DMS114 treated with DMSO at 0.1 percent for 48 hours (cell line): ENCODE results near the gene RAD1.

Source experiments
- DNase-seq: peaks from one replicate; lab custom pipeline; 2025; ENCODE audit not compliant: unreplicated experiment; lab: John Stamatoyannopoulos, UW

RAD1 gene

DNA sequence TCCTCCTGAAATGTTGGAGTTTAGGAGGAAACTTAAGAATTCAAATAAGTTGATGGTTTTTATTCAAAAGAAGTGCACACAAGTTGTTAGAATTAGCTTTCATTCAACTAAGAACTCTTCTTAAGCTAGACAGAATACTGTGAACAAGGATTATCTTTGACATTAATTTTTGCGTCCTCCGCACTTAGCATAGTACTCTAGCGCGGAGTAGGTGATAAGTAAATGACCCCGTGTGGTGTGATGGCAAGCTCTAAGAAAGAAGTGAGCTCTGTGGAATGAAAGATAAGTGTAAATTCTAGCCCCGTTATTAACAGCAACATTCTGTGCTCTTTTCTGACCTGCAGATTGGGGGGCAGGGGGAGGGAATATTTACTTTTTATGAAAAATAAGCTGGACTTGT, 1.2 kb upstream of the RAD1 start:
- no peak for DNase-seq

- no peak for DNase-seq
These were observed 520 bp upstream of the RAD1 start for GRCh38 chr5:34915856-34916192.

GRCh38 chr5:34914671-34915138, 599 bp downstream of the RAD1 start:
- DNase-seq: no peak

DNA sequence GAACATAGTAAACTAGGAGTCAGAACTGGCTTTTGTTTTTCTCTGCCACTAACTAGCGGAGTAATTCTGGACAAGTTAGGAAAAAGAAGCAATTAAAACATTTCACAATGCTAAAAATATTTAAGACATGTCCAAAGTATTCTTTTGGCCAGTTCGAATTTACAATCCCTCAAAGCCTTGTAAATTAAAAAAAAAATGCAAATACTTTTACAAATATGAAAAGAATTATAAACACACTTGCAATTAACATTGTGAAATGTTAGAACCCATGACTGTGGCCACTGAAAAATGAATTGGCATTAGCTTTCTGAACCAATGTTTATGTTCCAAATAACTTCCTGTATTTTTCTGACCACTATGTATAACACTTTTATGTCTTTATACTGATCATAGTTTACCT, 2.2 kb downstream of the RAD1 start:
- no peak for DNase-seq

DNA sequence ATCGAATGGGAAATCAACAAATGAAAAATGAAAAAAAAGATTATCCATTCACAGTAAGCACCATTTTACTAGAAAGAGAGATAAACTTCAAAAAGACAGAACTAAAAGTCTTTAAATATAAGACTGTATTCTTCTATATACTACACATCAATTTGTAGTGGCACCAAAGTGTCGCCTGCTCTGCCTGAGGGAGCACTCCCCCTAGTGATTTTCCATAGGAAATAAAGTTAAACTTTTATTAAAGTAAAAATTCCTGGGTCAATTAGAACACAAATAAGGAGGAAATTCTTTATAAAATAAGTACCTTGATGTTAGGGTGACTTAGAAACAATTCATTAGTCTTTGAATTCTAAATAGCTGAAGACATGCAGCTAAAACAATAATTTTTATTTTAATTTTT, 9.7 kb downstream of the RAD1 start:
- DNase-seq: no peak

DNA sequence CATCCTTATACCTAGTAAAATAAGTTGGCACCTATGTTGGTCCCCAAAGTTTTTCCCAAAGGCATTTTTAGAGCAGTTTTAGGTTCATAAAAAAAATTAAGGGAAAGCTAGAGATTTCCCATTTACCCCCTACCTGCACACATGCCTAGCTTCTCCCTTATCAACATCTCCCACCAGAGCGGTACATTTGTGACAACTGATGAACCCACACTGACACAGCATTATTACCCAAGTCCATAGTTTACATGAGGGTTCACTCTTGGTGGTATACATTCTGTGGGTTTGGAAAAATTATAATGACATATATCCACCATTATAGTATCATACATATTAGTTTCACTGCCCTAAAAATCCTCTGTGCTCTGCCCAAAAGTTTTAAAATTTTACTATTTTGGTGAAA, 12.0 kb downstream of the RAD1 start:
- DNase-seq: no peak

DNA sequence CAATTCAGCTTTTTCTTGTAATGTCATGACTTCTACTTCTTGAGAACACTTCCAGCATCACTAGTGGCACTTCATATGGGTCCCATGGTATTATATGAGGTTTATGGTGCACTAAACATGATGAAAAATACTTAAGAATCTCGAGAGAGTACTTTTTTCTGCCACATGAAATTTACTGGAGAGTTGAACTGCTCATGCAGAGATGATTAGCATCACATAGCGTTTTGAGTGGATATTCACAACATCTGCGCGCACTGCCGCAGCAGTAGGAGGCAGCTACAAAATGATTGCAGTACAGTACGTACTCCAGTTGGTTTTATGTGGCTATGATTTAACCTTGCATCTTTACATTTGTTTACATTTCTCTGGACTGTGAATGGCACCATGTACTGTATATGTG, 14.7 kb downstream of the RAD1 start:
- no peak for DNase-seq

- no peak for DNase-seq
These were observed 16.2 kb downstream of the RAD1 start for GRCh38 chr5:34899066-34899465.

DNA sequence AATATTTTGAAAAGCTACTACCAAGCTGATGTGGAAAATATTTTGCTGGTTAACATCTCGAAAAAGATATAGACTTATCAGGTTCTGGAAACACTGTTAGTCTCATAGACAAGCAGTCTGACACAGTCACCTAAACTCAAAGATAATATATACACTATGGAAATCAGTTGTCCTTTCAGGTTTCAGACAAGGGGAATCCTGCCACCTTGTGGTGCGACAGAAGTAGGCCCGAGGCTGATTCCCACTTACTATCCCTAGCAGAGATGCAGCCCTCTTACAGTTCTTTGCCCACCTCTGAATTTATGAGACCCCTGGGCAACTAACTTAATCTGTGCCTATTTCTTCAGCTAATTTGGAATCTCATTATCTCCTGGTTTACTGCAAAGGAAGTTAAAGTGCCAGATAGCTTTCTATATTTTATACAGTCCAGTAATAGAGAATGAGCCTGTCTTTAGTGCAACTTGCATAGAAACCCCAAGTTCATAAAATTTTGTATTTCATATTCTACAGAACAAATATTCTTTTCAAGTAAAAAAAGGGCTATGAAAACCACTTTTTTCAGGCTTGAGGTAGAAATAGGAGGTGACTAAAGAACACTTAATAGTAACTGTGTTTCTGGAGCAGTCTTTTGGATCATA, 16.9 kb downstream of the RAD1 start:
- peak; percentile 54 for DNase-seq

GRCh38 chr5:34897646-34898045, 17.7 kb downstream of the RAD1 start:
- no peak for DNase-seq

- DNase-seq: no peak
These were observed 19.5 kb downstream of the RAD1 start for GRCh38 chr5:34895641-34896419.

DNA sequence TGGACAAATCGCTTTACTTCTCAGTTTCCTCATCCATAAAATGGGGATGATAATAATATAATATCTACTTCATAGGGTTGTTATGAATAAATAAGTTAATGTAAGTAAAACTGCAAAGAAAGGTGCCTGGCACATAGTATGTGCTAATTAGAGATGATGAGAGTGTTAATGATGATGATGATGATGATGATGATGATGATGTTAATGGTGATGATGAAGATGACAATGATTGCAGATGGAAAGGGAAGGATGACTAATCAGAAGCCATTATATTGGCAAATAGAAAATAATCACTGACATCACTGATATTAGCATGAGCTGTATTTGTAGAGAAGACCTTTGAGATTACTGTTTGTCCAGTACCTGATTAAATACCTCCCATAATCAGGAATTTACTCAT, 20.6 kb downstream of the RAD1 start:
- no peak for DNase-seq

DNA sequence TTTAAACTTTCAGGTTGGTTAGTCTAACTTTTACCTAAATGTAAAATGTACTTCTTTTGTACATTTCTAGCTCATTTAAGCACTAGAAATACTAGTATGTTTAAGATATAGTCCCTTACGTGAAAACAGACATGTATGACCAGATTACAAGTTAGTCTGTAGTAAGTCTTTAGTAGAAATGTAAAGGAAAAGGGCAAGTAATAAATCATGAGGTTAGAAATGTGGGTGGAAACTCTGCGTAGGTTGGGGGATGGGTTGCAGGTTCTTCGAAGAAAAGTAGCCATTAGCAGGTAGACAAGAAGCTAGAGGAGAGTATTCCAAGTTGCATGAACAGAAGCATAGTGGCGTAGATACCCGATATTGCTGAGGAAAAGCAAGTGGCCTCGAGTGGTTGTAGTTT, 22.9 kb downstream of the RAD1 start:
- no peak for DNase-seq

DNA sequence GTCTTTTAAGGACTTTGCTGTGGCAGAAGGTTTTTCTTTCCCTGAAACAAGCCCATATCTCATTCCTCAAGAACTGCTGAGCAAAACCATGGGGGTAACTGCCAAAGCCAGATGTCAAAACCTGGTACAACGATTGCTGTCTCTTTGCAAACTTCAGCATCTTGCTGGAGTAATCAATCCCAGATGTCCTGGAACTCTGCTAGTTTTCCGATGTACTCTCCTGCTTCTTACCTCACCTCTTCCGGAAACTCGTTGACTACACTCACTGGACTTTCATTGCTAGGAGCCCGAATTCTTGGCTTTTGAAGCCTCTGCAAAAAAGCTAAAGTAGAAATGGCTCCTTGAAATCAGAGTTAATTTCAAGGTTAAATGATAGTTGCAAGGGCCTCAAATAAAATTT, 23.3 kb downstream of the RAD1 start:
- DNase-seq: no peak

- no peak for DNase-seq
These were observed 25.9 kb downstream of the RAD1 start for GRCh38 chr5:34889394-34889793.

DNA sequence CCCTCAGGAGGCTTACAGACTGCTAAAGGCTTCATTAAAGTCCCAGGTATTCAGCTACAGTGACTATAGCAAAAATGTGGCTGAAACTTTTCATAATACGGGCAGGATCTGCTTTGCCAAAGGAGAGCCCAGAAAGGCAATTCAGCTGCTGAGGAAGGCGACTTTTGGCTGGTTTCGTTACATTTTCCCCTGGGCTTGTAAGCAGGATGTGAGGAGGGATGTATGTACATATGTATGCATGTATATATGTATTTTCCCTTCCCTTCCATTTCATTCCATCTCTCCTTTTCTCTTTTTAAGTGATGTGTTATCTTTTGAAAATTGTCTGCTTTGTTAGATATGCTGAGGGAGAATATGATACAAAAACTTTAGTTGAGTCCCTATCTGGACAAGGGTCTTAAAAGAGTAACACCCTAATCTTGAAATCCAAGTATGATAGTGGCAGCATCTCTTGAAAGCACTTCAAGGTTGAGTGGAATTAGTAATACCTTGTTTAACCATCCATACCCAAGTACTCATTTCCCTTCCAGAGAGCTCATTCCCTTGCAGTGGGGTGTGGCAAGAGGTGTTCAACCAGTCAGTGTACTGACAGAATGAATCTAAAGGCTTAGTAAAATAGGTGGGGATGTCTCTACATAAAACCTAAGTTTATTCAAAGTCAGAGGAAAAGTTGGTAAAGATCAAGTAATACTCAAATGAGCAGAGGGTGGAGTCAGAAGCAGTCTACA, 28.7 kb downstream of the RAD1 start:
- no peak for DNase-seq

DNA sequence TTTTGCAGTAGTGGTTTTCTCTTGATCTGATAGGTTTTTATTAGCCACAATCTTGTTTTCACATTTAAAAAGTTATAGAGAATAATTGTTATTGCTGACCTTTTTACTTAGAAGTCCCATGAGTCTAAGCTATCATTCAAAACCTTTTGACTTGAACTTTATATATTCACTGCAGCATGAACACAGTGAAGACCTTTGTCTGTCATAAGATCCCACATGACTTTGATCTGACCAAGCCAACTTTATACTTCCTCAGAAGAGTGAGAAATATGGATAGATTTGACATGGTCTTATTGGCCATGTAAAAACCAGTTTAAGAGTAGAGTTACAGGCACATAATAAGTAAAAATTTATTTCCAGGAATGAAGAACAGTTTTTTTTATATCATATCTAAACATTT, 34.1 kb downstream of the RAD1 start:
- DNase-seq: no peak

DNA sequence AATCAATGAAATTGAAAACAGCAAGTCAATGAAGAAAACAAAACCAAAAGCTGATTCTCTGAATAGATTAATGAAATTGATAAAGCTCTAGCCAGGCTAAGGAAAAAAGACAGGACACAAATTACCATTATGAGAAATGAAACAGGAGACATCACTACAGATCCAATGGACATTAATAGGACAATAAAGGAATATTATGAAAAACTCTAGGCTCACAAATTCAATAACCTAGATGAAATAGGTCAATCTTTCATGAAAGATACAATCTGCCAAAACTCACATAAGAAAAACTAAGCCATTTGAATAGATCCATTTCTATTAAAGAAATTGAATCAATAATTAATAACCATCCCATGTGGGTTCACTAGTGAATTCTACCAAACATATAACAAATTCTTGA, 39.0 kb downstream of the RAD1 start:
- no peak for DNase-seq

DNA sequence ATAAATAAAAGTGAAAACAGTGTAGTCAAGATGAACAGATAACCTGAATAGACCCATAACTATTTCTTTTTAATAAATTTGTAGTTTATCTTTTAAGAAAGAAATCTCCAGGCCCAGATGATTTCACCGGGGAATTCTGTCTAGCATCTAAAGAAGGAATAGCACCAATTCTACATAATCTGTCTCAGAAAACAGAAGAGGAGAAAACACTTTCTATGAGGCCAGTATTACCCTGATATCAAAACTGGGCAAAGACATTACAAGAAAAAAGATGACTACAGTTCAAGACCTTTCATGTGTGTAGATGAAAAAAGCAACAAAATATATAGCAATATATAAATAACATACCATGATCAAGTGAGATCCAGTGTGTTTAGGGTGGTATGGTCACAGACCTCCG, 44.9 kb downstream of the RAD1 start:
- no peak for DNase-seq

- no peak for DNase-seq
These were observed 46.0 kb downstream of the RAD1 start for GRCh38 chr5:34869256-34869655.

DNA sequence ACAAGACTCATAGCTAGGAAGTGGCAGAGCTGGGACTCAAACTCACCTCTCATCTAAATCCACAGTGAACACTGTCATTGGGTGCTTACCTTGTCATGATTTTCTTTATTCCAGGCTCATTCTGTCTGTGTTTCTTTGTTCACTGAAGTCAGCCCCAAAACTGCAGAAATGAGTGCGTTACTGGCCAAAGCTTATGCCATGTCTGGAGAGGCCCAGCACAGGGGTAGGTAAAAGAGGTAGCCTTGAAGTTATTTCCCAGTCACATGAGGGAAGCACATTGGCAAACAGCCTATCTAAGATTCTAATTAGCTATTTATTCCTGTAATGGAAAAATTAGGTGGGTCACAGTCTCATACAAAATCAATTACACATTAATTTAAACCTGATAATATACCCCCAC, 46.5 kb downstream of the RAD1 start:
- no peak for DNase-seq

- DNase-seq: no peak
These were observed 47.6 kb downstream of the RAD1 start for GRCh38 chr5:34867660-34868059.
